Measurements from ENCODE around the gene CTNND1. TPM values are rescaled to one million over a fixed set of nuclear protein-coding genes. Genes with fewer than 3 reads are reported as not detected.

CTNND1 gene
- total and polyA plus RNA-seq, 10 of the 15 experiments (the other 5 are each of a cell fraction or from before 2014, with no cell fraction given): 4.7 to 70.0 (median 30.0) TPM

- TF ChIP-seq, protein P1, sequence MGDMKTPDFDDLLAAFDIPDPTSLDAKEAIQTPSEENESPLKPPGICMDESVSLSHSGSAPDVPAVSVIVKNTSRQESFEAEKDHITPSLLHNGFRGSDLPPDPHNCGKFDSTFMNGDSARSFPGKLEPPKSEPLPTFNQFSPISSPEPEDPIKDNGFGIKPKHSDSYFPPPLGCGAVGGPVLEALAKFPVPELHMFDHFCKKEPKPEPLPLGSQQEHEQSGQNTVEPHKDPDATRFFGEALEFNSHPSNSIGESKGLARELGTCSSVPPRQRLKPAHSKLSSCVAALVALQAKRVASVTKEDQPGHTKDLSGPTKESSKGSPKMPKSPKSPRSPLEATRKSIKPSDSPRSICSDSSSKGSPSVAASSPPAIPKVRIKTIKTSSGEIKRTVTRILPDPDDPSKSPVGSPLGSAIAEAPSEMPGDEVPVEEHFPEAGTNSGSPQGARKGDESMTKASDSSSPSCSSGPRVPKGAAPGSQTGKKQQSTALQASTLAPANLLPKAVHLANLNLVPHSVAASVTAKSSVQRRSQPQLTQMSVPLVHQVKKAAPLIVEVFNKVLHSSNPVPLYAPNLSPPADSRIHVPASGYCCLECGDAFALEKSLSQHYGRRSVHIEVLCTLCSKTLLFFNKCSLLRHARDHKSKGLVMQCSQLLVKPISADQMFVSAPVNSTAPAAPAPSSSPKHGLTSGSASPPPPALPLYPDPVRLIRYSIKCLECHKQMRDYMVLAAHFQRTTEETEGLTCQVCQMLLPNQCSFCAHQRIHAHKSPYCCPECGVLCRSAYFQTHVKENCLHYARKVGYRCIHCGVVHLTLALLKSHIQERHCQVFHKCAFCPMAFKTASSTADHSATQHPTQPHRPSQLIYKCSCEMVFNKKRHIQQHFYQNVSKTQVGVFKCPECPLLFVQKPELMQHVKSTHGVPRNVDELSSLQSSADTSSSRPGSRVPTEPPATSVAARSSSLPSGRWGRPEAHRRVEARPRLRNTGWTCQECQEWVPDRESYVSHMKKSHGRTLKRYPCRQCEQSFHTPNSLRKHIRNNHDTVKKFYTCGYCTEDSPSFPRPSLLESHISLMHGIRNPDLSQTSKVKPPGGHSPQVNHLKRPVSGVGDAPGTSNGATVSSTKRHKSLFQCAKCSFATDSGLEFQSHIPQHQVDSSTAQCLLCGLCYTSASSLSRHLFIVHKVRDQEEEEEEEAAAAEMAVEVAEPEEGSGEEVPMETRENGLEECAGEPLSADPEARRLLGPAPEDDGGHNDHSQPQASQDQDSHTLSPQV (IDR thresholded peaks at IDR 0.05): no peak
- TF ChIP-seq DPF2 (IDR thresholded peaks at IDR 0.05) (peak; percentile 12; the same call in 1 of the 2 replicates), PAX5 (IDR thresholded peaks at IDR 0.05; ENCODE audit: borderline replicate concordance, low read depth, low read length) (0 out of 2 replicates have a peak, but pooled peaks have one; percentile 34), KLF5 (IDR thresholded peaks at IDR 0.05; ENCODE audit: partially characterized antibody) (peak; percentile 7), NR2C2 (IDR thresholded peaks at IDR 0.05; ENCODE audit: borderline replicate concordance, control insufficient read depth, insufficient read length, low read depth) (no peak), POU2F2 (IDR thresholded peaks at IDR 0.05; ENCODE audit: borderline replicate concordance, low read depth, low read length) (0 out of 3 replicates have a peak, but pooled peaks have one; percentile 26), RCOR1 (conservative IDR thresholded peaks at IDR 0.05; ENCODE audit: low read depth, low read length) (no peak), SIX5 (IDR thresholded peaks at IDR 0.05; ENCODE audit: low read depth, low read length, severe bottlenecking) (peak; percentile 42), CEBPB (IDR thresholded peaks at IDR 0.05; ENCODE audit: borderline replicate concordance in 1 of 2, low read depth in 2 of 2, low read length in 2 of 2) (no peak), ESRRA (IDR thresholded peaks at IDR 0.05; ENCODE audit: low read length) (peak; percentile 71; the same call in 1 of the 2 replicates), ZBTB11 (CRISPR knock-in tag; IDR thresholded peaks at IDR 0.05) (no peak), IKZF1 (conservative IDR thresholded peaks at IDR 0.05) (peak; percentile 71), CHD2 (IDR thresholded peaks at IDR 0.05; ENCODE audit: borderline replicate concordance, low read depth, low read length) (peak; percentile 93)
- TF ChIP-seq, protein P2, sequence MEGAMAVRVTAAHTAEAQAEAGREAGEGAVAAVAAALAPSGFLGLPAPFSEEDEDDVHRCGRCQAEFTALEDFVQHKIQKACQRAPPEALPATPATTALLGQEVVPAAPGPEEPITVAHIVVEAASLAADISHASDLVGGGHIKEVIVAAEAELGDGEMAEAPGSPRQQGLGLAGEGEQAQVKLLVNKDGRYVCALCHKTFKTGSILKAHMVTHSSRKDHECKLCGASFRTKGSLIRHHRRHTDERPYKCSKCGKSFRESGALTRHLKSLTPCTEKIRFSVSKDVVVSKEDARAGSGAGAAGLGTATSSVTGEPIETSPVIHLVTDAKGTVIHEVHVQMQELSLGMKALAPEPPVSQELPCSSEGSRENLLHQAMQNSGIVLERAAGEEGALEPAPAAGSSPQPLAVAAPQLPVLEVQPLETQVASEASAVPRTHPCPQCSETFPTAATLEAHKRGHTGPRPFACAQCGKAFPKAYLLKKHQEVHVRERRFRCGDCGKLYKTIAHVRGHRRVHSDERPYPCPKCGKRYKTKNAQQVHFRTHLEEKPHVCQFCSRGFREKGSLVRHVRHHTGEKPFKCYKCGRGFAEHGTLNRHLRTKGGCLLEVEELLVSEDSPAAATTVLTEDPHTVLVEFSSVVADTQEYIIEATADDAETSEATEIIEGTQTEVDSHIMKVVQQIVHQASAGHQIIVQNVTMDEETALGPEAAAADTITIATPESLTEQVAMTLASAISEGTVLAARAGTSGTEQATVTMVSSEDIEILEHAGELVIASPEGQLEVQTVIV (IDR thresholded peaks at IDR 0.05; ENCODE audit: borderline replicate concordance, partially characterized antibody): peak; percentile 43
These were observed 49.1 kb upstream of the CTNND1 start, which contains the start of gene TMX2 (continued) for GRCh38 chr11:57712256-57713150.

Data from GM12878 (cell line).